HEK293T (cell line): ENCODE measurements around the gene TMCO5A.

Source experiments
- ARNT ChIP-seq: fragments of 450-650 bp; IDR thresholded peaks from 2 replicates; pipeline ENCODE4 v1.6.1; 2017; ENCODE audit warnings: mild to moderate bottlenecking
- BHLHE40 ChIP-seq: fragments of 450-650 bp; IDR thresholded peaks from 2 replicates; pipeline ENCODE4 v1.6.1; 2016; ENCODE audit warnings: mild to moderate bottlenecking, moderate library complexity, borderline replicate concordance
- CTBP1 ChIP-seq: fragments of 450-650 bp; IDR thresholded peaks from 2 replicates; pipeline ENCODE4 v1.6.1; 2016; ENCODE audit warnings: borderline replicate concordance
- FOXA1 ChIP-seq: fragments of 450-650 bp; IDR thresholded peaks from 2 replicates; pipeline ENCODE4 v1.6.1; 2016; ENCODE audit warnings: mild to moderate bottlenecking
- FOXK2 ChIP-seq: fragments of 450-650 bp; IDR thresholded peaks from 2 replicates; pipeline ENCODE4 v1.6.1; 2016; ENCODE audit warnings: mild to moderate bottlenecking
- FOXM1 ChIP-seq: fragments of 450-650 bp; IDR thresholded peaks from 2 replicates; pipeline ENCODE4 v1.6.1; 2017; ENCODE audit warnings: mild to moderate bottlenecking, borderline replicate concordance
- HDGF ChIP-seq: fragments of 450-650 bp; IDR thresholded peaks from 2 replicates; pipeline ENCODE4 v1.6.1; 2017; ENCODE audit warnings: antibody characterized with exemption, borderline replicate concordance
- L3MBTL2 ChIP-seq: fragments of 450-650 bp; conservative IDR thresholded peaks from 2 replicates; pipeline ENCODE4 v1.6.1; 2016; ENCODE audit warnings: mild to moderate bottlenecking
- NFRKB ChIP-seq: fragments of 450-650 bp; IDR thresholded peaks from 2 replicates; pipeline ENCODE4 v1.6.1; 2016; ENCODE audit warnings: mild to moderate bottlenecking, moderate library complexity
- SP1 ChIP-seq: fragments of 450-650 bp; IDR thresholded peaks from 2 replicates; pipeline ENCODE4 v1.6.1; 2017
- SUZ12 ChIP-seq: fragments of 450-650 bp; IDR thresholded peaks from 2 replicates; pipeline ENCODE4 v1.6.1; 2016; ENCODE audit warnings: mild to moderate bottlenecking
- TARDBP ChIP-seq: fragments of 450-650 bp; IDR thresholded peaks from 2 replicates; pipeline ENCODE4 v1.6.1; 2016
- ZNF384 ChIP-seq: fragments of 450-650 bp; IDR thresholded peaks from 2 replicates; pipeline ENCODE4 v1.6.1; 2016
- TF ChIP-seq, protein P1 (sequence below): fragments of 450-650 bp; IDR thresholded peaks from 2 replicates; pipeline ENCODE4 v1.6.1; 2016

DNA sequence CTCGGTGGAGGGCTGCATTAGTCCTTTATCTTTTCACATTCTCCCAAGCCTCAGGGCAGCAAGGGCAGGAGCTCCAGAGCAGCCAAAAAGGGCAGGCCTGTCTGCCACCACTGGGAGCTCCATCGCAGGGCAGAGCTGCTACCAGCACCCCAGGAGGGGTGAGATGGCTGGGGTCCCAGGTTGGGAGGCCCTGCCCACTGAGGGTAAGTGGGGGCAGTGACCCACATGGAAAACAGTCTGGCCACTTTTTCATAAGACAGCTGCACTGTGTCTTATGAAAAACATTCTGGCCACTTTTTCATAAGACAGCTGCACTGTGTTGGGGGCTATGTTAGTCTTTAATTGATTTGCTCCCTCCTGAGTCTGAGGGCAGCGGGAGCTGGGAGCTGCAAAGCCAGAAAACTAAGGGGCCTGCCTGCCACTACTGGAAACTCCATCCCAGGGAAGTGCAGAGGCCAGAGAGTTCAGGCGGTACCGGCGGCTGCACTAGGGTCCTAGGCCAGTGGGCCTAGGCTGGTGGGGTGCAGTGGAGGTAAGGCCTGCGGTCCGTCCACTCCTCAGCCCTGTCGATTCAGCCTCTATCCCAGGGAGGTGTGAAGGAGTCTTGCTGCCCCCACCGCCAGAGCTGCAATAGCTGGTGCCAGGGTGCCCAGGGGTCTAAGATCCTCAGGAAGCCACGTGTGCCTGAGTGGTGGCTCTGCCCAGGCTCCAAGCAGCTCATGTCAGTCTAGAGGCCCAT is 45.4 kb downstream of the TMCO5A start:
- TF ChIP-seq CTBP1 (no peak), TARDBP (no peak), FOXM1 (no peak), L3MBTL2 (no peak), BHLHE40 (no peak), SP1 (no peak), ZNF384 (no peak), FOXA1 (no peak), SUZ12 (no peak), NFRKB (no peak), ARNT (no peak), HDGF (no peak), FOXK2 (no peak)
- TF ChIP-seq, protein P1, sequence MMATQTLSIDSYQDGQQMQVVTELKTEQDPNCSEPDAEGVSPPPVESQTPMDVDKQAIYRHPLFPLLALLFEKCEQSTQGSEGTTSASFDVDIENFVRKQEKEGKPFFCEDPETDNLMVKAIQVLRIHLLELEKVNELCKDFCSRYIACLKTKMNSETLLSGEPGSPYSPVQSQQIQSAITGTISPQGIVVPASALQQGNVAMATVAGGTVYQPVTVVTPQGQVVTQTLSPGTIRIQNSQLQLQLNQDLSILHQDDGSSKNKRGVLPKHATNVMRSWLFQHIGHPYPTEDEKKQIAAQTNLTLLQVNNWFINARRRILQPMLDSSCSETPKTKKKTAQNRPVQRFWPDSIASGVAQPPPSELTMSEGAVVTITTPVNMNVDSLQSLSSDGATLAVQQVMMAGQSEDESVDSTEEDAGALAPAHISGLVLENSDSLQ: no peak
